GM12878 (cell line): ENCODE data around the gene LTBP2.

ENCODE experiments used
- ATF2 ChIP-seq: IDR thresholded peaks from 2 replicates; pipeline ENCODE4 v1.6.1; 2012; ENCODE audit warnings: low read length, inconsistent platforms
- CTCF ChIP-seq, 3 experiments: IDR thresholded peaks in 2 of 3; conservative IDR thresholded peaks in 1 of 3; 2 replicates each; pipeline ENCODE4 v1.5.1; 2011; ENCODE audit warnings: low read depth in 3 of 3, low read length in 3 of 3, mild to moderate bottlenecking in 3 of 3, control low read depth in 2 of 3, moderate library complexity in 2 of 3, inconsistent platforms in 1 of 3, mixed read lengths in 1 of 3; ENCODE audit not compliant: control insufficient read depth in 2 of 3, insufficient read depth in 1 of 3; ENCODE audit errors: extremely low read depth in 1 of 3
- HDAC6 ChIP-seq: fragments of 200-600 bp; sonication (generic); IDR thresholded peaks from one replicate; pipeline ENCODE4 v1.8.0; 2017; ENCODE audit warnings: antibody characterized with exemption; ENCODE audit not compliant: unreplicated experiment
- JUND ChIP-seq: IDR thresholded peaks from 2 replicates; pipeline ENCODE4 v1.6.1; 2012; ENCODE audit warnings: low read depth, mild to moderate bottlenecking, low read length, improper control_type of control experiment, moderate library complexity
- MAX ChIP-seq: IDR thresholded peaks from 2 replicates; pipeline ENCODE4 v1.6.1; 2012; ENCODE audit warnings: low read depth, low read length, improper control_type of control experiment
- POLR2A ChIP-seq: IDR thresholded peaks from 2 replicates; pipeline ENCODE4 v1.6.1; 2011; ENCODE audit warnings: low read depth, mild to moderate bottlenecking, low read length
- POLR2AphosphoS5 ChIP-seq: IDR thresholded peaks from 2 replicates; pipeline ENCODE4 v1.6.1; 2011; ENCODE audit warnings: mild to moderate bottlenecking, low read length, inconsistent platforms
- RAD21 ChIP-seq: IDR thresholded peaks from 2 replicates; pipeline ENCODE4 v1.6.1; 2011; ENCODE audit warnings: mild to moderate bottlenecking, low read depth, low read length, moderate library complexity; ENCODE audit not compliant: insufficient read depth
- REST ChIP-seq: IDR thresholded peaks from 2 replicates; pipeline ENCODE4 v1.6.1; 2012; ENCODE audit warnings: mild to moderate bottlenecking, low read depth, low read length
- SMARCA5 ChIP-seq: fragments of 450-650 bp; IDR thresholded peaks from 2 replicates; pipeline ENCODE4 v1.6.1; 2017; ENCODE audit warnings: mild to moderate bottlenecking
- YY1 ChIP-seq: IDR thresholded peaks from 2 replicates; pipeline ENCODE4 v1.6.1; 2011; ENCODE audit warnings: low read depth, mild to moderate bottlenecking, low read length

GRCh38 chr14:74509587-74510222 lies 102.3 kb downstream of the LTBP2 start:
- TF ChIP-seq MAX (no peak), HDAC6 (no peak), POLR2A (no peak), CTCF (IDR thresholded peaks at IDR 0.05 in 2 of 3, conservative IDR thresholded peaks at IDR 0.05 in 1 of 3; ENCODE audit: control insufficient read depth in 2 of 3, extremely low read depth in 1 of 3, insufficient read depth in 1 of 3, low read depth in 3 of 3, low read length in 3 of 3) (no peak), REST (no peak), POLR2AphosphoS5 (no peak), RAD21 (no peak), ATF2 (no peak), SMARCA5 (no peak), YY1 (no peak), JUND (no peak)
